GM23338 (cell line): Measurements from ENCODE around the gene UBXN7.

Experiments
- POLR2AphosphoS5 ChIP-seq: IDR thresholded peaks from 2 replicates; pipeline ENCODE4 v1.6.1; 2016; ENCODE audit warnings: antibody characterized with exemption, low read depth
- ZNF331 ChIP-seq: fragments of 250-450 bp; sonication (Bioruptor Pico); IDR thresholded peaks from 2 replicates; pipeline ENCODE4 v1.5.0; 2020; ENCODE audit warnings: low read depth, mild to moderate bottlenecking, moderate library complexity
- TF ChIP-seq, protein P1 (sequence below), 2 experiments: fragments of 200-600 bp in 1 of 2; sonication (generic) in 1 of 2; conservative IDR thresholded peaks; 2 replicates each; pipeline versions ENCODE4 v1.5.1 to v1.6.1; 2016 to 2017; ENCODE audit warnings: antibody characterized with exemption in 2 of 2, low read depth in 2 of 2, mild to moderate bottlenecking in 2 of 2, moderate library complexity in 1 of 2
- TF ChIP-seq, protein P2 (sequence below): IDR thresholded peaks from 2 replicates; pipeline ENCODE4 v1.6.1; 2016; ENCODE audit warnings: antibody characterized with exemption

DNA sequence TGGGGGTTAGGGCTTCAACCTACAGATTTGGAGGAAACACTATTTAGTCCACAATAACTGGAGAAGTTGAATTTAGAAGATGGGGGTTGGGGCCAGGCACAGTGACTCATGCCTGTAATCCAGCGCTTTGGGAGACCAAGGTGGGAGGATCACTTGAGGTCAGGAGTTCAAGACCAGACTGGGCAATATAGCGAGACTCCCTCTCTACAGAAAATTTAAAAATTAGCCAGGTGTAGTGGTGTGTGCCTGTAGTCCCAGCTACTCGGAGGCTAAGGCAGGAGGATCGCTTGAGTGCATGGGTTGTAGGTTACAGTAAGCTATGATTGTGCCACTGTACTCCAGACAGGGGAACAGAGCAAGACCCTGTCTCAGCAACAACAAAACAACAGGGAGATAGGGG is 109.2 kb downstream of the UBXN7 start:
- TF ChIP-seq, protein P1, sequence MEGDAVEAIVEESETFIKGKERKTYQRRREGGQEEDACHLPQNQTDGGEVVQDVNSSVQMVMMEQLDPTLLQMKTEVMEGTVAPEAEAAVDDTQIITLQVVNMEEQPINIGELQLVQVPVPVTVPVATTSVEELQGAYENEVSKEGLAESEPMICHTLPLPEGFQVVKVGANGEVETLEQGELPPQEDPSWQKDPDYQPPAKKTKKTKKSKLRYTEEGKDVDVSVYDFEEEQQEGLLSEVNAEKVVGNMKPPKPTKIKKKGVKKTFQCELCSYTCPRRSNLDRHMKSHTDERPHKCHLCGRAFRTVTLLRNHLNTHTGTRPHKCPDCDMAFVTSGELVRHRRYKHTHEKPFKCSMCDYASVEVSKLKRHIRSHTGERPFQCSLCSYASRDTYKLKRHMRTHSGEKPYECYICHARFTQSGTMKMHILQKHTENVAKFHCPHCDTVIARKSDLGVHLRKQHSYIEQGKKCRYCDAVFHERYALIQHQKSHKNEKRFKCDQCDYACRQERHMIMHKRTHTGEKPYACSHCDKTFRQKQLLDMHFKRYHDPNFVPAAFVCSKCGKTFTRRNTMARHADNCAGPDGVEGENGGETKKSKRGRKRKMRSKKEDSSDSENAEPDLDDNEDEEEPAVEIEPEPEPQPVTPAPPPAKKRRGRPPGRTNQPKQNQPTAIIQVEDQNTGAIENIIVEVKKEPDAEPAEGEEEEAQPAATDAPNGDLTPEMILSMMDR (conservative IDR thresholded peaks at IDR 0.05; ENCODE audit: low read depth in 2 of 2), result no peak
- TF ChIP-seq, protein P2, sequence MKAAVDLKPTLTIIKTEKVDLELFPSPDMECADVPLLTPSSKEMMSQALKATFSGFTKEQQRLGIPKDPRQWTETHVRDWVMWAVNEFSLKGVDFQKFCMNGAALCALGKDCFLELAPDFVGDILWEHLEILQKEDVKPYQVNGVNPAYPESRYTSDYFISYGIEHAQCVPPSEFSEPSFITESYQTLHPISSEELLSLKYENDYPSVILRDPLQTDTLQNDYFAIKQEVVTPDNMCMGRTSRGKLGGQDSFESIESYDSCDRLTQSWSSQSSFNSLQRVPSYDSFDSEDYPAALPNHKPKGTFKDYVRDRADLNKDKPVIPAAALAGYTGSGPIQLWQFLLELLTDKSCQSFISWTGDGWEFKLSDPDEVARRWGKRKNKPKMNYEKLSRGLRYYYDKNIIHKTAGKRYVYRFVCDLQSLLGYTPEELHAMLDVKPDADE, result no peak
- TF ChIP-seq ZNF331, result no peak
- no peak for TF ChIP-seq POLR2AphosphoS5
